ENCODE results near the gene ACER3. TPM values are rescaled to one million over a fixed set of nuclear protein-coding genes. Genes with fewer than 3 reads are reported as not detected.
A peak's percentile ranks its signal among the peaks of the same experiment; 100 is the strongest.
"Not testable (repeated sequence)": the region's sequence is repeated elsewhere in the genome, so short reads cannot be mapped to it uniquely, and the experiment has no call there.

The ACER3 gene
- total RNA-seq, 2 donors from 2014 or later, result 10.8 to 24.3 TPM

- Mint-ChIP-seq H3K36me3 (no peaks in the 10 kb centered on the region), H3K9me3 (no peaks in the 10 kb centered on the region), H3K27ac (no peak overlapping the region)
- ATAC-seq (peak; percentile 93 to 96), DNase-seq (ENCODE audit: low spot score in 2 of 2) (peak in 1 of 2 donors; percentile 71)
Measured at GRCh38 chr11:77047007-77047927, 186.5 kb downstream of the ACER3 start.

- not testable (repeated sequence) for H3K36me3 Mint-ChIP-seq; DNase-seq (ENCODE audit: low spot score in 2 of 2); H3K27ac Mint-ChIP-seq; H3K9me3 Mint-ChIP-seq
- peak in 1 of 2 donors; percentile 1 for ATAC-seq
Measured at GRCh38 chr11:77047928-77048446, 187.3 kb downstream of the ACER3 start.

DNA sequence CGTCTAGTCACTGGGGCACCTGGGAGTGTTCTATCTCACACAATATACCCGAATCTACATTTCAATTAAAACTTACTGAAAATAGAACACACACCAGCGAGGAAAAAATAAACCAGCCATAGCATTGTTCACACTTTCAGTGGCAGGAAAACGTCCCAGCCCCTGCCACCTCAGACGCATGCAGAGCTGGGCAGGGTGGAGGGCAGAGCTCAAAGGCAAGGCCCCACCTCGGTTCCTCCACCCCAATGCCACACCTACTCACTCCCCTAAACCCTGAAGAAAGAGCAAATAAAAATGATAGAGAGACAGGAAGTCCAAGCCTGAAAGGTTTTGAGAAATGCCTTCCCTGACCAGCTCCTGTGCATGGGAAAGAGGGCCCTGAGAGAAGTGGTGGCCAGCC is 188.3 kb downstream of the ACER3 start:
- DNase-seq (ENCODE audit: low spot score in 2 of 2) (no peak), ATAC-seq (no peak)
- Mint-ChIP-seq H3K27ac (no peak overlapping the region), H3K36me3 (no peaks in the 10 kb centered on the region), H3K9me3 (no peaks in the 10 kb centered on the region)

DNA sequence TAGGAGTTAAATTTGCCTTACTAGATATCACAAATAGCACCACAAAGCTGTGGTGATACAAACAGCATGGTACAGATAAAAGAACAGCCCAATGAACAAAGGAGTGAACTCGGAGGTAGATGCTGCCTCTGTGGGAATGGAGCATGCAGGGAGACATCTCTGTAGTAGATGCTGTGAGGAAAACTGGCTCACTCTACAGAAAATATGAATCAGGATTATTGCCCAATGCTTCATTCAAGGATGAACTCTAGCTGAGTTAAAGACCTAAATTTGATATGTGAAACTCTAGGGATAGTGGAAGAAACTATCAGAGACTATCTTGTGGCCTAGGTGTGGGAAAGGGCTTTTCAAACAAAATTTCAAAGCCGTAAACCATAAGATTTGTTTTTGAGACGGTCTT is 190.8 kb downstream of the ACER3 start:
- ATAC-seq (no peak), DNase-seq (ENCODE audit: low spot score in 2 of 2) (no peak)
- H3K27ac Mint-ChIP-seq, result no peak overlapping the region

GRCh38 chr11:77052518-77052917 is 191.8 kb downstream of the ACER3 start:
- peaks cover 0 to 9% of the 10 kb centered on the region in 2 donors for H3K9me3 Mint-ChIP-seq
- no peak overlapping the region for H3K27ac Mint-ChIP-seq
- ATAC-seq (no peak), DNase-seq (ENCODE audit: low spot score in 2 of 2) (no peak)
- H3K36me3 Mint-ChIP-seq, result no peaks in the 10 kb centered on the region

More for the DNA sequence above, 190.8 kb downstream of the ACER3 start:
- peaks cover 0 to 5% of the 10 kb centered on the region in 2 donors for H3K9me3 Mint-ChIP-seq
- no peaks in the 10 kb centered on the region for H3K36me3 Mint-ChIP-seq

- ATAC-seq, result no peak
- H3K9me3 Mint-ChIP-seq, result peaks cover 0 to 9% of the 10 kb centered on the region in 2 donors
- no peak overlapping the region for H3K27ac Mint-ChIP-seq
- DNase-seq (ENCODE audit: low spot score in 2 of 2), result no peak
- H3K36me3 Mint-ChIP-seq, result no peaks in the 10 kb centered on the region
Measured at GRCh38 chr11:77053217-77054015, 192.7 kb downstream of the ACER3 start.

- no peak for ATAC-seq
- H3K27ac Mint-ChIP-seq, result no peak overlapping the region
- DNase-seq (ENCODE audit: low spot score in 2 of 2), result no peak
- H3K9me3 Mint-ChIP-seq, result peaks cover 0 to 9% of the 10 kb centered on the region in 2 donors
- no peaks in the 10 kb centered on the region for H3K36me3 Mint-ChIP-seq
Measured at GRCh38 chr11:77054084-77054483, 193.4 kb downstream of the ACER3 start.

- ATAC-seq (no peak), DNase-seq (ENCODE audit: low spot score in 2 of 2) (no peak)
- Mint-ChIP-seq H3K36me3 (no peaks in the 10 kb centered on the region), H3K9me3 (peaks cover 0 to 9% of the 10 kb centered on the region in 2 donors), H3K27ac (no peak overlapping the region)
Measured at GRCh38 chr11:77055101-77055561, 194.4 kb downstream of the ACER3 start.

DNA sequence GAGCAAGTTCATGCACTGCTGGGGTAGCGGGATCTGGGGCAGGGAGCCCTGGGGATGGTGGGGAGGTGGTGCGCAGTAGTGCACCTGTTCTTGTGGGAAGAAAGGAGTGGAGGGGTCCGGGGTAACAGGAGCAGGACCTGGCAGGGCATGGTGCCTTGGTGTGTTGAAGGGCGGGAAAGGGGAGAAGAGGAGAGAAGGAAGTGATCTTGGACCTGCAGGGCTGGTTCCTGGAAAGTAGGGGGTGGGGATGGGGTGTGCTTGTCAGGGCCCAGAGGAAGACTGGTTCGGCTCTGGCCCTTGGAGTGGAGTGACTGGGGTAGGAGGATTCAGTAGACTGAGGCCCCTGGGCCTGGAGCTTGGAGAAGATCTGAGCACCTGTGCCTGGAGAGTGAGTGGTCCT is 195.2 kb downstream of the ACER3 start:
- DNase-seq (ENCODE audit: low spot score in 2 of 2) (no peak), ATAC-seq (no peak)
- Mint-ChIP-seq H3K9me3 (peaks cover 0 to 9% of the 10 kb centered on the region in 2 donors), H3K36me3 (no peaks in the 10 kb centered on the region), H3K27ac (no peak overlapping the region)

DNA sequence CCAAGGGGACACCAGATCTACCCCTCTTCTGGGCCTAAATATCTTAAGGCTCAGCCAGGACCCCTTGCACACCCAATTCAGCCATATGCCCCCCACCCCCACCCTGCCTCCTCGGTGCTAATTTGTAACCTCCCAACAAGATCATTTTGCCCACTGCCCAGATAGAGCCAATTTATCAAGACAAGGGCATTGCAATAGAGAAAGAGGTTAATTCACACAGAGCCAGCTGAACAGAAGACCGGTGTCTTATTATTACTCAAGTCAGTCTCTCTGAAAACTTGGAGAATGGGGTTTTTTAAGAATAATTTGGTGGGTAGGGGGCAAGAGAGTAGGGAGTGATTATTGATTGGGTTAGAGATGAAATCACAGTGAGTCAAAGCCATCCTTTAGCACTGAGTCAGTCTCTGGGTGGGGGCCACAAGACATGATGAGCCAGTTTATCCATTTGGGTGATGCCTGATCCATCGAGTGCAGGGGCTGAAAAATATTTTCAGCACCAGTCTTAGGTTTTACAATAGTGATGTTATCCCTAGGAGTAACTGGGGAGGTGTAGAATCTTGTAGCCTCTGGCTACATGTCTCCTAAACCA is 196.2 kb downstream of the ACER3 start:
- Mint-ChIP-seq H3K36me3 (no peaks in the 10 kb centered on the region), H3K9me3 (peaks cover 0 to 9% of the 10 kb centered on the region in 2 donors), H3K27ac (no peak overlapping the region)
- ATAC-seq (peak; percentile 47 to 60), DNase-seq (ENCODE audit: low spot score in 2 of 2) (no peak)

GRCh38 chr11:77057938-77058474 is 197.3 kb downstream of the ACER3 start:
- Mint-ChIP-seq H3K36me3 (no peaks in the 10 kb centered on the region), H3K27ac (no peak overlapping the region), H3K9me3 (peaks cover 0 to 9% of the 10 kb centered on the region in 2 donors)
- ATAC-seq, result no peak
- DNase-seq (ENCODE audit: low spot score in 2 of 2), result no peak

DNA sequence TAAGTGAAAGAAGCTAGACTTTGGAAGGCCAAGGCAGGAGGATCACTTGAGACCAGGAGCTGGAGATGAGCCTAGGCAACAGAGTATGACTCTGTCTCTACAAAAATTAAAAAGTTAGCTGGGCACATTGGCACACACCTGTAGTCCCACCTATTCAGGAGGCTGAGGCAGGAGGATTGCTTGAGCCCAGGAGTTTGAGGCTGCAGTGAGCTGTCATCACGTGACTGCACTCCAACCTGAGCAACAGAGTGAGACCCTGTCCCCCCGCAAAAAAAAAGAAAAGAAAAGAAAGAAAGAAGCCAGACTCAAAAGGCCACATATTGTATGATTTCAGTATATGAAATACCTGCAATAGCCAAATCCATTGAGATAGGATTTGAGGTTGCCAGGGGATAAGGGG is 198.2 kb downstream of the ACER3 start:
- Mint-ChIP-seq H3K9me3 (peaks cover 0 to 9% of the 10 kb centered on the region in 2 donors), H3K27ac (no peak overlapping the region), H3K36me3 (no peaks in the 10 kb centered on the region)
- no peak for DNase-seq (ENCODE audit: low spot score in 2 of 2)
- no peak for ATAC-seq

DNA sequence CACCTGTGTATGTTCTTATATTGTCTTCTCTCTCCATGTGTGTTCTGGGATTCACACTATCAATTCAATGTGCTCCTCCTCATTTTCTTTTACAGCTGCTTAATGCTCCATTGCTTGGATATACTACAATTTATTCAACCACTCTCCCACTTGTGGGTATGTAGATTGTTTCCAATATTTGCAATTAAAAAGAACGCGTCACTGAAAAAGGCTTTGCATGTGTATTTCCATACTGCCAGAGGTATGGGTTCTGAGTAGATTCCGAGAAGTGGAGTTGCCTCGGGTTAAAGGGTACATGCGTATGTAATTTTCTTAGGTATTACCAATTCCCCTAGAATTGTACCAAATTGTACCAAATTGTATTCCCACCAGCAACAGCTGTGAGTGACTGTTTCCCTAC is 199.1 kb downstream of the ACER3 start:
- Mint-ChIP-seq H3K27ac (no peak overlapping the region), H3K36me3 (no peaks in the 10 kb centered on the region), H3K9me3 (peaks cover 0 to 9% of the 10 kb centered on the region in 2 donors)
- no peak for ATAC-seq
- no peak for DNase-seq (ENCODE audit: low spot score in 2 of 2)

GRCh38 chr11:77060234-77060633 is 199.5 kb downstream of the ACER3 start:
- no peaks in the 10 kb centered on the region for H3K36me3 Mint-ChIP-seq
- H3K27ac Mint-ChIP-seq, result no peak overlapping the region
- ATAC-seq (no peak), DNase-seq (ENCODE audit: low spot score in 2 of 2) (no peak)
- H3K9me3 Mint-ChIP-seq, result peaks cover 0 to 9% of the 10 kb centered on the region in 2 donors

- H3K27ac Mint-ChIP-seq; DNase-seq (ENCODE audit: low spot score in 2 of 2); H3K36me3 Mint-ChIP-seq; ATAC-seq; H3K9me3 Mint-ChIP-seq: not testable (repeated sequence)
Measured at GRCh38 chr11:77061258-77061657, 200.5 kb downstream of the ACER3 start.

GRCh38 chr11:77062924-77063323 is 202.2 kb downstream of the ACER3 start:
- Mint-ChIP-seq H3K27ac (no peak overlapping the region), H3K36me3 (peaks cover 0 to 4% of the 10 kb centered on the region in 2 donors), H3K9me3 (no peaks in the 10 kb centered on the region)
- ATAC-seq (no peak), DNase-seq (ENCODE audit: low spot score in 2 of 2) (no peak)
